GM12878 (cell line): ENCODE measurements around the gene HTR7. TPM values are rescaled to one million over a fixed set of nuclear protein-coding genes. Genes with fewer than 3 reads are reported as not detected.

Source experiments
- ATAC-seq: fragments of 200-7000 bp; cut with Tn5 transposase; 3 replicates; pipeline ENCODE4 v1.9.1; 2020; ENCODE audit warnings: mild to moderate bottlenecking, moderate library complexity
- BruUV-seq: library from RNA; stranded (reverse); fragments of 400-500 nt; replicated peaks from 2 replicates; lab custom pipeline; 2021; lab: Mats Ljungman, UMichigan
- CTCF ChIA-PET: fragments of 300-600 bp; sonication (Branson Sonifier 250); formaldehyde crosslinking; extraction: SDS; loops from one replicate; lab custom pipeline; 2021; ENCODE audit warnings: inconsistent platforms; lab: Yijun Ruan, JAX
- POLR2A ChIA-PET: fragments of 350-600 bp; formaldehyde crosslinking; extraction: SDS; loops from one replicate; lab custom pipeline; 2021; ENCODE audit warnings: inconsistent platforms; lab: Charles Lee
- RAD21 ChIA-PET: fragments of 300-600 bp; sonication (Branson Sonifier 250); formaldehyde crosslinking; loops from one replicate; lab custom pipeline; 2023; ENCODE audit warnings: antibody characterized with exemption; ENCODE audit not compliant: unreplicated experiment; lab: Charles Lee
- SMC1A ChIA-PET: fragments of 300-600 bp; sonication (Branson Sonifier 250); formaldehyde crosslinking; loops from one replicate; lab custom pipeline; 2023; ENCODE audit not compliant: unreplicated experiment, uncharacterized antibody; lab: Charles Lee
- DNase-seq: peaks from one replicate; pipeline ENCODE4 v3.0.0-alpha.2; 2011; ENCODE audit warnings: low read depth, low spot score
- FAIRE-seq: peaks from 3 replicates; lab custom pipeline; 2011; peaks lifted over from hg19 to GRCh38; lab: Jason Lieb, UNC
- H2AFZ ChIP-seq: 2 replicates; pipeline ENCODE4 v1.6.0; 2011; ENCODE audit warnings: low read depth, low read length, control low read depth; ENCODE audit not compliant: control insufficient read depth
- H3K27ac ChIP-seq: 2 replicates; pipeline ENCODE4 v1.5.1; 2011; ENCODE audit warnings: control low read depth; ENCODE audit not compliant: control insufficient read depth, insufficient read depth
- H3K27me3 ChIP-seq, 2 experiments: replicated peaks in 1 of 2; 2 replicates each; pipeline versions ENCODE4 v1.6.0 to v1.6.1; 2011; ENCODE audit warnings: low read length in 1 of 2; ENCODE audit not compliant: control insufficient read depth in 2 of 2, insufficient read depth in 2 of 2
- H3K36me3 ChIP-seq, 2 experiments: 2 replicates each; pipeline ENCODE4 v1.5.1; 2011; ENCODE audit warnings: low read length in 1 of 2; ENCODE audit not compliant: control insufficient read depth in 2 of 2, insufficient read depth in 2 of 2
- H3K4me1 ChIP-seq: 2 replicates; pipeline ENCODE4 v1.6.1; 2011; ENCODE audit warnings: mild to moderate bottlenecking, low read length, moderate library complexity, mixed read lengths; ENCODE audit not compliant: control insufficient read depth, insufficient read depth
- H3K4me2 ChIP-seq: 2 replicates; pipeline ENCODE4 v1.6.0; 2011; ENCODE audit warnings: control low read depth; ENCODE audit not compliant: control insufficient read depth, insufficient read depth
- H3K4me3 ChIP-seq: fragments of 200-600 bp; sonication (generic); 2 replicates; pipeline ENCODE4 v1.5.1; 2016
- H3K79me2 ChIP-seq: 2 replicates; pipeline ENCODE4 v1.6.0; 2011; ENCODE audit warnings: low read length; ENCODE audit not compliant: control insufficient read depth, insufficient read depth
- H3K9ac ChIP-seq: 2 replicates; pipeline ENCODE4 v1.8.0; 2011; ENCODE audit warnings: low read length, control low read depth, mixed read lengths; ENCODE audit not compliant: control insufficient read depth, insufficient read depth
- H3K9me3 ChIP-seq: replicated peaks from 3 replicates; pipeline ENCODE4 v1.5.1; 2011; ENCODE audit warnings: mild to moderate bottlenecking, low read length; ENCODE audit not compliant: control insufficient read depth, insufficient read depth
- H4K20me1 ChIP-seq: 2 replicates; pipeline ENCODE4 v1.6.0; 2011; ENCODE audit not compliant: control insufficient read depth, insufficient read depth
- CHD4 ChIP-seq: fragments of 200-600 bp; sonication (generic); IDR thresholded peaks from 2 replicates; pipeline ENCODE4 v1.6.1; 2016; ENCODE audit warnings: mild to moderate bottlenecking
- EZH2 ChIP-seq: IDR thresholded peaks from 2 replicates; pipeline ENCODE4 v1.6.1; 2012; ENCODE audit warnings: low read depth, mild to moderate bottlenecking, control low read depth, inconsistent platforms, low read length, borderline replicate concordance; ENCODE audit not compliant: control insufficient read depth
- HCFC1 ChIP-seq: fragments of 150-350 bp; IDR thresholded peaks from 2 replicates; pipeline ENCODE4 v1.6.1; 2014; ENCODE audit warnings: low read length
- MXI1 ChIP-seq: fragments of 150-350 bp; IDR thresholded peaks from 2 replicates; pipeline ENCODE4 v1.6.1; 2011; ENCODE audit warnings: low read depth, mild to moderate bottlenecking, inconsistent platforms, low read length, improper control_type of control experiment
- NR2C2 ChIP-seq: IDR thresholded peaks from 2 replicates; pipeline ENCODE4 v1.6.1; 2011; ENCODE audit warnings: borderline replicate concordance, low read depth; ENCODE audit not compliant: control insufficient read depth, insufficient read length
- RUNX3 ChIP-seq: IDR thresholded peaks from 2 replicates; pipeline ENCODE4 v1.6.1; 2012; ENCODE audit warnings: low read length, inconsistent platforms
- SIN3A ChIP-seq: IDR thresholded peaks from 2 replicates; pipeline ENCODE4 v1.6.1; 2012; ENCODE audit warnings: low read depth, low read length, improper control_type of control experiment
- SMARCA5 ChIP-seq: fragments of 450-650 bp; IDR thresholded peaks from 2 replicates; pipeline ENCODE4 v1.6.1; 2017; ENCODE audit warnings: mild to moderate bottlenecking
- SREBF1 ChIP-seq: IDR thresholded peaks from 2 replicates; pipeline ENCODE4 v1.6.1; 2012; ENCODE audit warnings: mild to moderate bottlenecking, low read length
- SREBF2 ChIP-seq: IDR thresholded peaks from 2 replicates; pipeline ENCODE4 v1.6.1; 2012; ENCODE audit warnings: mild to moderate bottlenecking, low read length
- ZSCAN29 ChIP-seq: fragments of 450-650 bp; IDR thresholded peaks from 2 replicates; pipeline ENCODE4 v1.6.1; 2017; ENCODE audit warnings: mild to moderate bottlenecking, moderate library complexity
- WGBS: methylation state at CpG from one replicate; pipeline ENCODE4 v1.1.6; 2016; ENCODE audit warnings: low lambda C conversion rate; ENCODE audit not compliant: insufficient replicate concordance, insufficient coverage; ENCODE audit errors: missing lambda C conversion rate; 5-methylcytosine and 5-hydroxymethylcytosine counted together
- in situ Hi-C: fragments of 300-500 bp; cut with MboI; formaldehyde crosslinking; loops from 9 replicates; pipeline ENCODE4 v1.14.3; 2018; ENCODE audit warnings: mixed read lengths
- intact Hi-C: fragments of 100-400 bp; cut with micrococcal nuclease; formaldehyde crosslinking; loops from one replicate; pipeline ENCODE4 v1.14.2; 2022; ENCODE audit not compliant: unreplicated experiment
- polyA plus RNA-seq, 11 experiments: library from polyadenylated mRNA; depleted of rRNA in 4 of 11; unstranded in 6 of 11; stranded (reverse) in 5 of 11; fragments of >200 nt; fragmentation: Nextera tagmentation in 4 of 11; fragmentation: Illumina TruSeq in 1 of 11; extraction: Ambion mirVana in 4 of 11; extraction: Trizol in 1 of 11; gene quantifications; 1 replicate in 1 of 11; 2 replicates in 10 of 11; pipeline versions ENCODE4 v1.2.1 to v1.2.3, GENCODE V29; 2011 to 2016; ENCODE audit warnings: inconsistent platforms in 2 of 11, missing spikeins in 2 of 11, low read depth in 1 of 11
- total RNA-seq, 4 experiments: library from RNA; depleted of rRNA in 3 of 4; stranded (reverse); fragments of >200 nt in 3 of 4; fragmentation: Illumina TruSeq in 1 of 4; extraction: Trizol in 1 of 4; gene quantifications; 2 replicates each; pipeline versions ENCODE4 v1.2.1 to v1.2.3, GENCODE V29; 2013 to 2021
- TF ChIP-seq, protein P1 (sequence below): fragments of 150-350 bp; IDR thresholded peaks from 2 replicates; pipeline ENCODE4 v1.6.1; 2016; ENCODE audit warnings: low read depth, low read length
- TF ChIP-seq, protein P2 (sequence below): fragments of 450-650 bp; formaldehyde crosslinking; IDR thresholded peaks from 2 replicates; pipeline ENCODE4 v1.4.0; 2022; ENCODE audit warnings: mild to moderate bottlenecking, moderate library complexity
- TF ChIP-seq, protein P3 (sequence below): fragments of 150-350 bp; IDR thresholded peaks from 2 replicates; pipeline ENCODE4 v1.6.1; 2014; ENCODE audit warnings: mild to moderate bottlenecking, low read depth, low read length
- TF ChIP-seq, protein P4 (sequence below): fragments of 450-650 bp; IDR thresholded peaks from 2 replicates; pipeline ENCODE4 v1.6.1; 2016; ENCODE audit warnings: mild to moderate bottlenecking

Gene HTR7
- total and polyA plus RNA-seq, 10 of the 15 experiments (the other 5 are each of a cell fraction or from before 2014, with no cell fraction given): 0.01 to 1.3 (median 0.06) TPM; not detected in 4

DNA sequence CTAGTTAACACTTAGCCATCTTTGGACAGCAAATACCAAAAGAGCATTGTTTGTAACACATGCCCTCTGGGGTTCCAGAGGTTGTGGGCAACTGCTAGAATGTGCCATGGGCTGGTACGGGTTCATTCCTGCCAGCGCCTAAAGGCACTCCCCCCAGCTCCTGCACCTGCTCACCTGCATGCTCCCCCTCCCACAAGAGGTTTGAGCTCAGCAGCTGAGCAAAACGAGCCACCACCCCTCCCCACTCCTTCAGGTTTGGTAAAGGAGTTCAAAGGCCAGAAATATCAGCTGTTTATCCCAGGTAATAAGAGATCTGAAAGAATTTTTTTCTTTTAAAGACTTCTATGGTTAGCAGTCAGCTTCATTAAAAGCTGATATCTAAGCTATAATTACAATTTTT is 53.5 kb downstream of the HTR7 start (continued):
- TF ChIP-seq, protein P1, sequence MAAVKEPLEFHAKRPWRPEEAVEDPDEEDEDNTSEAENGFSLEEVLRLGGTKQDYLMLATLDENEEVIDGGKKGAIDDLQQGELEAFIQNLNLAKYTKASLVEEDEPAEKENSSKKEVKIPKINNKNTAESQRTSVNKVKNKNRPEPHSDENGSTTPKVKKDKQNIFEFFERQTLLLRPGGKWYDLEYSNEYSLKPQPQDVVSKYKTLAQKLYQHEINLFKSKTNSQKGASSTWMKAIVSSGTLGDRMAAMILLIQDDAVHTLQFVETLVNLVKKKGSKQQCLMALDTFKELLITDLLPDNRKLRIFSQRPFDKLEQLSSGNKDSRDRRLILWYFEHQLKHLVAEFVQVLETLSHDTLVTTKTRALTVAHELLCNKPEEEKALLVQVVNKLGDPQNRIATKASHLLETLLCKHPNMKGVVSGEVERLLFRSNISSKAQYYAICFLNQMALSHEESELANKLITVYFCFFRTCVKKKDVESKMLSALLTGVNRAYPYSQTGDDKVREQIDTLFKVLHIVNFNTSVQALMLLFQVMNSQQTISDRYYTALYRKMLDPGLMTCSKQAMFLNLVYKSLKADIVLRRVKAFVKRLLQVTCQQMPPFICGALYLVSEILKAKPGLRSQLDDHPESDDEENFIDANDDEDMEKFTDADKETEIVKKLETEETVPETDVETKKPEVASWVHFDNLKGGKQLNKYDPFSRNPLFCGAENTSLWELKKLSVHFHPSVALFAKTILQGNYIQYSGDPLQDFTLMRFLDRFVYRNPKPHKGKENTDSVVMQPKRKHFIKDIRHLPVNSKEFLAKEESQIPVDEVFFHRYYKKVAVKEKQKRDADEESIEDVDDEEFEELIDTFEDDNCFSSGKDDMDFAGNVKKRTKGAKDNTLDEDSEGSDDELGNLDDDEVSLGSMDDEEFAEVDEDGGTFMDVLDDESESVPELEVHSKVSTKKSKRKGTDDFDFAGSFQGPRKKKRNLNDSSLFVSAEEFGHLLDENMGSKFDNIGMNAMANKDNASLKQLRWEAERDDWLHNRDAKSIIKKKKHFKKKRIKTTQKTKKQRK: no peak
- no peak for TF ChIP-seq SREBF1
- TF ChIP-seq ZSCAN29: no peak
- TF ChIP-seq SMARCA5: no peak
- TF ChIP-seq, protein P2, sequence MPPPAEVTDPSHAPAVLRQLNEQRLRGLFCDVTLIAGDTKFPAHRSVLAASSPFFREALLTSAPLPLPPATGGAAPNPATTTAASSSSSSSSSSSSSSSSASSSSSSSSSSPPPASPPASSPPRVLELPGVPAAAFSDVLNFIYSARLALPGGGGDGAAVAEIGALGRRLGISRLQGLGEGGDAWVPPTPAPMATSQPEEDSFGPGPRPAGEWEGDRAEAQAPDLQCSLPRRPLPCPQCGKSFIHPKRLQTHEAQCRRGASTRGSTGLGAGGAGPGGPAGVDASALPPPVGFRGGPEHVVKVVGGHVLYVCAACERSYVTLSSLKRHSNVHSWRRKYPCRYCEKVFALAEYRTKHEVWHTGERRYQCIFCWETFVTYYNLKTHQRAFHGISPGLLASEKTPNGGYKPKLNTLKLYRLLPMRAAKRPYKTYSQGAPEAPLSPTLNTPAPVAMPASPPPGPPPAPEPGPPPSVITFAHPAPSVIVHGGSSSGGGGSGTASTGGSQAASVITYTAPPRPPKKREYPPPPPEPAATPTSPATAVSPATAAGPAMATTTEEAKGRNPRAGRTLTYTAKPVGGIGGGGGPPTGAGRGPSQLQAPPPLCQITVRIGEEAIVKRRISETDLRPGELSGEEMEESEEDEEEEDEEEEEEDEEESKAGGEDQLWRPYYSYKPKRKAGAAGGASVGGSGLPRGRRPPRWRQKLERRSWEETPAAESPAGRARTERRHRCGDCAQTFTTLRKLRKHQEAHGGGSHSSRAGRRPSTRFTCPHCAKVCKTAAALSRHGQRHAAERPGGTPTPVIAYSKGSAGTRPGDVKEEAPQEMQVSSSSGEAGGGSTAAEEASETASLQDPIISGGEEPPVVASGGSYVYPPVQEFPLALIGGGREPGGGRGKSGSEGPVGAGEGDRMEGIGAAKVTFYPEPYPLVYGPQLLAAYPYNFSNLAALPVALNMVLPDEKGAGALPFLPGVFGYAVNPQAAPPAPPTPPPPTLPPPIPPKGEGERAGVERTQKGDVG (CRISPR knock-in tag): no peak
- no peak for TF ChIP-seq SIN3A
- TF ChIP-seq, all 136 proteins: peak for 0

DNA sequence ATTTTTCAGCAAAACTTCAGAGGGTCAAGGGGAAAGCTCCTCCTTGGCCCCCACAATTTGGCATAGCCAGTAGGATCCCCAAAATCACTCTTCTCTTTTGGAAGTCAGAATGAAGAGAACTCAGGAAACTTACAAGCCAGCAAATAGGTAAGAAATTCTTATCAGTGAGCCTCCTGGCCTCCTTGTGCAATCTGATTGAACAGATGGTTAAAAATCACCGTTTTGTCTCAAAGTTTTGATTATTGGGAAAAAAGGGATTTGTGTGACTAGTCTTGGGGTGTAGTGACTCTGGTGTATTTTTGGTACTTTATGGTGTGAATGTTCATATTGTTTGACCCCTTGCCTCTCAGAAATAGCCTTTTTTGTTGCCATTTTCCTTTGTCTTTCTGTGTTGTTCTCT is 56.2 kb downstream of the HTR7 start:
- no peaks in the 10 kb centered on the region for H3K27me3 ChIP-seq
- in situ Hi-C loops: no loop called here
- FAIRE-seq (no peak), ATAC-seq (no peak), DNase-seq (no peak)
- intact Hi-C loops: no loop called here
- no peaks in the 10 kb centered on the region for H3K36me3 ChIP-seq
- no peak overlapping the region for H3K4me3 ChIP-seq
- no peaks in the 10 kb centered on the region; the same call in 2 of the 3 replicates for H3K9me3 ChIP-seq
- H3K27ac ChIP-seq: no peak overlapping the region
- CTCF ChIA-PET: interaction anchor here (1.4 kb wide), 1 partner anchor 13 kb away, joined by 5 read pairs; no protein-coding TSS in a partner anchor
- H3K4me1 ChIP-seq: no peaks in the 10 kb centered on the region
- POLR2A ChIA-PET: no interaction called here
- BruUV-seq: no TSS peak
- 0% methylated on average over 1 of the region's 1 CpG for WGBS
- no peaks in the 10 kb centered on the region for H3K79me2 ChIP-seq
- SMC1A ChIA-PET: no interaction called here
- no peaks in the 10 kb centered on the region for H4K20me1 ChIP-seq
- no peak overlapping the region for H2AFZ ChIP-seq
- H3K9ac ChIP-seq: no peak overlapping the region
- RAD21 ChIA-PET: no interaction called here
- no peak overlapping the region for H3K4me2 ChIP-seq
- TF ChIP-seq MXI1 (no peak), SREBF1 (no peak), SREBF2 (no peak), RUNX3 (no peak), HCFC1 (no peak), NR2C2 (no peak), EZH2 (no peak), CHD4 (no peak)
- TF ChIP-seq, protein P3, sequence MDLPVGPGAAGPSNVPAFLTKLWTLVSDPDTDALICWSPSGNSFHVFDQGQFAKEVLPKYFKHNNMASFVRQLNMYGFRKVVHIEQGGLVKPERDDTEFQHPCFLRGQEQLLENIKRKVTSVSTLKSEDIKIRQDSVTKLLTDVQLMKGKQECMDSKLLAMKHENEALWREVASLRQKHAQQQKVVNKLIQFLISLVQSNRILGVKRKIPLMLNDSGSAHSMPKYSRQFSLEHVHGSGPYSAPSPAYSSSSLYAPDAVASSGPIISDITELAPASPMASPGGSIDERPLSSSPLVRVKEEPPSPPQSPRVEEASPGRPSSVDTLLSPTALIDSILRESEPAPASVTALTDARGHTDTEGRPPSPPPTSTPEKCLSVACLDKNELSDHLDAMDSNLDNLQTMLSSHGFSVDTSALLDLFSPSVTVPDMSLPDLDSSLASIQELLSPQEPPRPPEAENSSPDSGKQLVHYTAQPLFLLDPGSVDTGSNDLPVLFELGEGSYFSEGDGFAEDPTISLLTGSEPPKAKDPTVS: no peak
- TF ChIP-seq, protein P4, sequence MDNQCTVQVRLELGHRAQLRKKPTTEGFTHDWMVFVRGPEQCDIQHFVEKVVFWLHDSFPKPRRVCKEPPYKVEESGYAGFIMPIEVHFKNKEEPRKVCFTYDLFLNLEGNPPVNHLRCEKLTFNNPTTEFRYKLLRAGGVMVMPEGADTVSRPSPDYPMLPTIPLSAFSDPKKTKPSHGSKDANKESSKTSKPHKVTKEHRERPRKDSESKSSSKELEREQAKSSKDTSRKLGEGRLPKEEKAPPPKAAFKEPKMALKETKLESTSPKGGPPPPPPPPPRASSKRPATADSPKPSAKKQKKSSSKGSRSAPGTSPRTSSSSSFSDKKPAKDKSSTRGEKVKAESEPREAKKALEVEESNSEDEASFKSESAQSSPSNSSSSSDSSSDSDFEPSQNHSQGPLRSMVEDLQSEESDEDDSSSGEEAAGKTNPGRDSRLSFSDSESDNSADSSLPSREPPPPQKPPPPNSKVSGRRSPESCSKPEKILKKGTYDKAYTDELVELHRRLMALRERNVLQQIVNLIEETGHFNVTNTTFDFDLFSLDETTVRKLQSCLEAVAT: no peak
